HCT116 (cell line): ENCODE measurements around the gene SERPINI1. TPM values are rescaled to one million over a fixed set of nuclear protein-coding genes. Genes with fewer than 3 reads are reported as not detected.

Experiments
- ATAC-seq: fragments of 200-7000 bp; cut with Tn5 transposase; 2 replicates; pipeline ENCODE4 v1.9.1; 2020; ENCODE audit warnings: mild to moderate bottlenecking, moderate library complexity
- BruUV-seq: library from RNA; stranded (reverse); fragments of 400-500 nt; replicated peaks from 2 replicates; lab custom pipeline; 2021; lab: Mats Ljungman, UMichigan
- CTCF ChIA-PET: fragments of 300-600 bp; sonication (Branson Sonifier 250); formaldehyde crosslinking; loops from one replicate; lab custom pipeline; 2021; ENCODE audit warnings: antibody characterized with exemption; lab: Charles Lee
- POLR2A ChIA-PET: fragments of 300-600, 350-600 bp; sonication (Branson Sonifier 250); formaldehyde crosslinking; loops from one replicate; lab custom pipeline; 2021; ENCODE audit warnings: antibody characterized with exemption; lab: Charles Lee
- RAD21 ChIA-PET, 2 experiments: fragments of 300-600 bp; sonication (Branson Sonifier 250); formaldehyde crosslinking; loops; one replicate each; lab custom pipeline; 2023; ENCODE audit warnings: low total read pairs in 2 of 2; ENCODE audit not compliant: uncharacterized antibody in 2 of 2, unreplicated experiment in 2 of 2, low non-redundant PET in 1 of 2; lab: Charles Lee
- DNase-seq: peaks from one replicate; pipeline ENCODE4 v3.0.0-alpha.2; 2010; ENCODE audit warnings: low read depth, low spot score
- H2AFZ ChIP-seq: fragments of 200-600 bp; shearing (Covaris generic), sonication (generic); 2 replicates; pipeline ENCODE4 v1.6.1; 2017; ENCODE audit warnings: low read depth, mixed run types, mixed read lengths, antibody characterized with exemption, low read length; ENCODE audit not compliant: poor library complexity, severe bottlenecking
- H3K27ac ChIP-seq: 2 replicates; pipeline ENCODE4 v1.5.1; 2012; ENCODE audit warnings: low read depth, low read length
- H3K27me3 ChIP-seq: fragments of 200-600 bp; sonication (generic); 2 replicates; pipeline ENCODE4 v1.6.1; 2016; ENCODE audit warnings: mixed run types, low read length, mixed read lengths; ENCODE audit not compliant: insufficient read depth
- H3K36me3 ChIP-seq, 2 experiments: fragments of 200-500 bp in 1 of 2; fragments of 200-600 bp in 1 of 2; sonication (Bioruptor generic) in 1 of 2; sonication (generic) in 1 of 2; 2 replicates each; pipeline versions ENCODE4 v1.5.1 to v1.6.1; 2014 to 2016; ENCODE audit warnings: low read length in 2 of 2, inconsistent platforms in 1 of 2, mixed read lengths in 1 of 2, mixed run types in 1 of 2; ENCODE audit not compliant: insufficient read depth in 2 of 2, control insufficient read depth in 1 of 2
- H3K4me1 ChIP-seq, 2 experiments: fragments of 200-600 bp in 1 of 2; sonication (generic) in 1 of 2; 2 replicates each; pipeline versions ENCODE4 v1.5.1 to v1.6.1; 2012 to 2017; ENCODE audit warnings: low read length in 2 of 2, inconsistent platforms in 1 of 2, mild to moderate bottlenecking in 1 of 2, mixed read lengths in 1 of 2, mixed run types in 1 of 2, moderate library complexity in 1 of 2; ENCODE audit not compliant: insufficient read depth in 2 of 2, control insufficient read depth in 1 of 2
- H3K4me2 ChIP-seq: fragments of 200-600 bp; sonication (generic); 2 replicates; pipeline ENCODE4 v1.6.1; 2017; ENCODE audit warnings: mixed run types, low read length, mixed read lengths
- H3K4me3 ChIP-seq, 2 experiments: fragments of 200-600 bp in 1 of 2; sonication (generic) in 1 of 2; replicated peaks in 1 of 2; 2 replicates each; pipeline ENCODE4 v1.5.1; 2011 to 2016; ENCODE audit warnings: low read length in 2 of 2, control low read depth in 1 of 2, low read depth in 1 of 2, mild to moderate bottlenecking in 1 of 2, mixed read lengths in 1 of 2, mixed run types in 1 of 2
- H3K79me2 ChIP-seq: fragments of 200-600 bp; sonication (generic); 2 replicates; pipeline ENCODE4 v1.6.1; 2017; ENCODE audit warnings: mild to moderate bottlenecking, mixed run types, low read length, moderate library complexity, mixed read lengths; ENCODE audit not compliant: insufficient read depth
- H3K9ac ChIP-seq: fragments of 200-600 bp; sonication (generic); 2 replicates; pipeline ENCODE4 v1.6.1; 2016; ENCODE audit warnings: low read length, mixed read lengths
- H3K9me2 ChIP-seq: fragments of 200-600 bp; sonication (generic), shearing (Covaris generic); 2 replicates; pipeline ENCODE4 v1.6.1; 2017; ENCODE audit warnings: mixed run types, mild to moderate bottlenecking, moderate library complexity; ENCODE audit not compliant: insufficient read depth
- H3K9me3 ChIP-seq, 2 experiments: fragments of 200-500 bp in 1 of 2; fragments of 200-600 bp in 1 of 2; sonication (Bioruptor generic) in 1 of 2; sonication (generic) in 1 of 2; 2 replicates each; pipeline ENCODE4 v1.6.1; 2014 to 2017; ENCODE audit warnings: low read length in 2 of 2, mixed read lengths in 2 of 2, inconsistent platforms in 1 of 2, low read depth in 1 of 2, mild to moderate bottlenecking in 1 of 2, mixed run types in 1 of 2, moderate library complexity in 1 of 2; ENCODE audit not compliant: control insufficient read depth in 1 of 2, insufficient read depth in 1 of 2
- H4K20me1 ChIP-seq: fragments of 200-600 bp; sonication (generic), shearing (Covaris generic); 2 replicates; pipeline ENCODE4 v1.6.1; 2017; ENCODE audit warnings: mixed run types, mild to moderate bottlenecking, moderate library complexity; ENCODE audit not compliant: insufficient read depth
- ATF3 ChIP-seq: IDR thresholded peaks from 2 replicates; pipeline ENCODE4 v1.6.1; 2012
- CEBPB ChIP-seq: IDR thresholded peaks from 2 replicates; pipeline ENCODE4 v1.6.1; 2012; ENCODE audit warnings: low read depth
- ELF1 ChIP-seq: IDR thresholded peaks from 2 replicates; pipeline ENCODE4 v1.6.1; 2012; ENCODE audit warnings: low read depth, borderline replicate concordance
- POLR2A ChIP-seq: IDR thresholded peaks from 2 replicates; pipeline ENCODE4 v1.7.0; 2011; ENCODE audit warnings: borderline replicate concordance; ENCODE audit not compliant: insufficient read depth, insufficient read length; ENCODE audit errors: extremely low read depth
- RAD21 ChIP-seq: IDR thresholded peaks from 2 replicates; pipeline ENCODE4 v1.6.1; 2012; ENCODE audit warnings: low read depth, mild to moderate bottlenecking
- REST ChIP-seq: IDR thresholded peaks from 2 replicates; pipeline ENCODE4 v1.6.1; 2012; ENCODE audit warnings: low read depth
- SIN3A ChIP-seq: IDR thresholded peaks from 2 replicates; pipeline ENCODE4 v1.6.1; 2012; ENCODE audit warnings: low read depth
- SRF ChIP-seq: IDR thresholded peaks from 2 replicates; pipeline ENCODE4 v1.6.1; 2012; ENCODE audit warnings: low read depth
- TCF7L2 ChIP-seq: IDR thresholded peaks from 2 replicates; pipeline ENCODE4 v1.7.0; 2011; ENCODE audit warnings: borderline replicate concordance, inconsistent platforms; ENCODE audit not compliant: insufficient read depth, insufficient read length; ENCODE audit errors: extremely low read depth
- YY1 ChIP-seq: IDR thresholded peaks from 2 replicates; pipeline ENCODE4 v1.6.1; 2011; ENCODE audit warnings: low read length, low read depth, moderate library complexity, mild to moderate bottlenecking; ENCODE audit not compliant: insufficient replicate concordance; ENCODE audit errors: extremely low read depth
- ZBTB33 ChIP-seq: IDR thresholded peaks from 2 replicates; pipeline ENCODE4 v1.6.1; 2011; ENCODE audit warnings: mild to moderate bottlenecking, low read length, moderate library complexity; ENCODE audit not compliant: insufficient replicate concordance; ENCODE audit errors: extremely low read depth
- ZNF274 ChIP-seq: fragments of 200-500 bp; sonication (Bioruptor generic); IDR thresholded peaks from 2 replicates; pipeline ENCODE4 v1.6.1; 2014; ENCODE audit warnings: mild to moderate bottlenecking, low read depth, low read length, inconsistent platforms
- intact Hi-C: fragments of 100-400 bp; cut with micrococcal nuclease; formaldehyde crosslinking; loops from 2 replicates; pipeline ENCODE4 v1.10.0; 2022
- total RNA-seq: library from RNA; stranded (reverse); gene quantifications from one replicate; pipeline ENCODE4 v1.2.1, GENCODE V29; 2021; ENCODE audit not compliant: unreplicated experiment
- TF ChIP-seq, protein P1 (sequence below): IDR thresholded peaks from 2 replicates; pipeline ENCODE4 v1.6.1; 2012

The SERPINI1 gene
- total RNA-seq, 1 experiment from 2014 or later = 6.5 TPM

GRCh38 chr3:167783781-167784180 is 48.3 kb downstream of the SERPINI1 start:
- Histone ChIP-seq H3K9me3 (no peaks in the 10 kb centered on the region), H2AFZ (no peak overlapping the region), H3K27me3 (no peaks in the 10 kb centered on the region), H4K20me1 (no peaks in the 10 kb centered on the region), H3K27ac (no peak overlapping the region), H3K36me3 (no peaks in the 10 kb centered on the region), H3K9me2 (no peaks in the 10 kb centered on the region; the same call in 1 of the 2 replicates), H3K4me1 (no peaks in the 10 kb centered on the region), H3K4me2 (no peak overlapping the region), H3K79me2 (no peaks in the 10 kb centered on the region), H3K9ac (no peak overlapping the region), H3K4me3 (no peak overlapping the region)
- POLR2A ChIA-PET = no interaction called here
- DNase-seq (no peak), ATAC-seq (no peak)
- CTCF ChIA-PET = no interaction called here
- intact Hi-C loops = no loop called here
- BruUV-seq = no TSS peak
- RAD21 ChIA-PET = no interaction called here
- TF ChIP-seq RAD21 (no peak), ATF3 (no peak)

DNA sequence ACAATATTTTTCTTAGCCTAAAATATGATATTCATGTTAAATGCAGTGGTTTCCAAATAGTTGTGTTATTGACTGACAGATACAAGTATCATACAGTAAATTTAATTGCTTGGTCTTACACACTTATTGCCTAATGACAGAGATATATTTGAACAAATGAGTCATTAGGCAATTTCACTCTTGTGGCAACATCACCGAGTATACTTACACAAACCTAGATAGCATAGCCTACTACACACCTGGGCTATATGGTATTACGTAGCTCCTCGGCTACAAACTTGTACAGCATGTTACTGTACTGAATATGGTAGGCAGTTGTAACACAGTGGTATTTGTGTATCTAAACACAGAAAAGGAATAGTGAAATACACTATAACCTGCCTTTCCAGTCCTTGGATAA is 50.3 kb downstream of the SERPINI1 start:
- Histone ChIP-seq H2AFZ (no peak overlapping the region), H3K27me3 (no peaks in the 10 kb centered on the region), H3K27ac (no peak overlapping the region), H3K4me3 (no peak overlapping the region), H3K36me3 (no peaks in the 10 kb centered on the region), H3K4me2 (no peak overlapping the region), H3K4me1 (no peaks in the 10 kb centered on the region), H3K9me2 (no peaks in the 10 kb centered on the region), H3K79me2 (no peaks in the 10 kb centered on the region), H3K9me3 (no peaks in the 10 kb centered on the region), H3K9ac (no peak overlapping the region), H4K20me1 (no peaks in the 10 kb centered on the region)
- DNase-seq (no peak), ATAC-seq (no peak)
- intact Hi-C loops = no loop called here
- CTCF ChIA-PET = no interaction called here
- RAD21 ChIA-PET = no interaction called here
- POLR2A ChIA-PET = no interaction called here
- no TSS peak for BruUV-seq
- TF ChIP-seq, protein P1, sequence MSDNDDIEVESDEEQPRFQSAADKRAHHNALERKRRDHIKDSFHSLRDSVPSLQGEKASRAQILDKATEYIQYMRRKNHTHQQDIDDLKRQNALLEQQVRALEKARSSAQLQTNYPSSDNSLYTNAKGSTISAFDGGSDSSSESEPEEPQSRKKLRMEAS = no peak
- TF ChIP-seq YY1 (no peak), CEBPB (no peak), POLR2A (no peak), ZNF274 (no peak), REST (no peak), SRF (no peak), ATF3 (no peak), TCF7L2 (no peak), ZBTB33 (no peak), RAD21 (no peak), ELF1 (no peak), SIN3A (no peak)
